GM18526 (cell line): Measurements from ENCODE around the gene THSD7B.

Experiments used
- POLR2A ChIP-seq: IDR thresholded peaks from 3 replicates; pipeline ENCODE4 v1.6.1; 2011; ENCODE audit not compliant: insufficient read length; ENCODE audit errors: extremely low read depth

The THSD7B gene

GRCh38 chr2:137155356-137156104 is 390.2 kb downstream of the THSD7B start:
- TF ChIP-seq POLR2A: no peak

- no peak for TF ChIP-seq POLR2A
Observed at GRCh38 chr2:137156221-137156844, 391.0 kb downstream of the THSD7B start.

- no peak for TF ChIP-seq POLR2A
Observed at GRCh38 chr2:137157851-137158250, 392.5 kb downstream of the THSD7B start.

- no peak for TF ChIP-seq POLR2A
Observed at GRCh38 chr2:137161250-137161649, 395.9 kb downstream of the THSD7B start.

- TF ChIP-seq POLR2A: no peak
Observed at GRCh38 chr2:137165968-137166367, 400.6 kb downstream of the THSD7B start.

GRCh38 chr2:137167651-137168050 is 402.3 kb downstream of the THSD7B start:
- TF ChIP-seq POLR2A: no peak

GRCh38 chr2:137168552-137168951 is 403.2 kb downstream of the THSD7B start:
- TF ChIP-seq POLR2A: no peak

- TF ChIP-seq POLR2A: no peak
Observed at GRCh38 chr2:137172162-137172561, 406.8 kb downstream of the THSD7B start.

- no peak for TF ChIP-seq POLR2A
Observed at GRCh38 chr2:137173463-137173862, 408.1 kb downstream of the THSD7B start.

GRCh38 chr2:137175246-137175645 is 409.9 kb downstream of the THSD7B start:
- no peak for TF ChIP-seq POLR2A

- no peak for TF ChIP-seq POLR2A
Observed at GRCh38 chr2:137178951-137179377, 413.6 kb downstream of the THSD7B start.

- TF ChIP-seq POLR2A: no peak
Observed at GRCh38 chr2:137179542-137179941, 414.2 kb downstream of the THSD7B start.

GRCh38 chr2:137180012-137180411 is 414.7 kb downstream of the THSD7B start:
- no peak for TF ChIP-seq POLR2A

GRCh38 chr2:137181370-137181769 is 416.0 kb downstream of the THSD7B start:
- TF ChIP-seq POLR2A: no peak

- no peak for TF ChIP-seq POLR2A
Observed at GRCh38 chr2:137182071-137182470, 416.7 kb downstream of the THSD7B start.

GRCh38 chr2:137183206-137183898 is 418.0 kb downstream of the THSD7B start:
- no peak for TF ChIP-seq POLR2A
